DND-41 (cell line): ENCODE results near the gene PCDHGA5.

Experiments used
- CTCF ChIP-seq: IDR thresholded peaks from 2 replicates; pipeline ENCODE4 v1.5.1; 2012; ENCODE audit warnings: borderline replicate concordance, low read length, moderate library complexity, mild to moderate bottlenecking; ENCODE audit not compliant: poor library complexity, severe bottlenecking; ENCODE audit errors: extremely low read depth
- EZH2 ChIP-seq: IDR thresholded peaks from 3 replicates; pipeline ENCODE4 v1.6.1; 2012; ENCODE audit warnings: borderline replicate concordance, low read depth, mild to moderate bottlenecking, moderate library complexity, low read length, inconsistent platforms; ENCODE audit not compliant: severe bottlenecking

- no peak for TF ChIP-seq CTCF
- TF ChIP-seq EZH2: no peak
Observed at GRCh38 chr5:141374627-141375026, 10.7 kb downstream of the PCDHGA5 start.
